ENCODE measurements around the gene GARS1. TPM values are rescaled to one million over a fixed set of nuclear protein-coding genes. Genes with fewer than 3 reads are reported as not detected.

The GARS1 gene
- polyA plus RNA-seq, 3 donors: 46.0 to 68.4 (median 48.6) TPM

DNA sequence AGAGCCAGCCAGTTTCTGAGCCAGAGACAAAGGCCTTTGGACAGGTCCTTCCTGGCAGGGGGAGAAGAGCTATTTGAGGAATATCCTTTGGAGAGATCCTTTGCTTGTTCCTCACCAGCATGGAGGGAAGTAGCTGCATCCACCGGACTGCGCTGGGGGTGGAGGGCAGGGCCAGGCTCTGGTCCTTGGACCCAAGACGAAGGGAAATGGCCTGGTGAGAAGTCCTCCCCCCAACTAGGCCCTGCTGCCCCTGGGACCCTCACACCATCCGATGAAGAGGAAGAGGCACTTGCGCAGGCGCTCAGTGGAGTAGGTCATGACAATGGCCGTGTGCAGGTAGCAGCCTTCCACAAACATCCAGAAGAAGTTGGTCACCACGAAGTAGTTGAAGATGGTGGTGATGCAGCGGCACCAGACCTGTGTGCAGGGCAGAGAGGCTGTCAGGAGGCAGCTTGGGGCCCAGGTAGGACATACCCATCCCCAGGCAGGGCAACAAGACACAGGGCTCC, 67.8 kb downstream of the GARS1 start:
- H3K9me3 ChIP-seq (replicated peaks in 1 of 2; ENCODE audit: control insufficient read depth in 1 of 2, insufficient read depth in 1 of 2, low read length in 2 of 2): no peaks in the 10 kb centered on the region
- peaks cover 0 to 4% (median 0%) of the 10 kb centered on the region in 7 donors for H3K9me3 Mint-ChIP-seq
- no peak overlapping the region for H2AFZ ChIP-seq (ENCODE audit: insufficient read depth, low read depth, low read length, poor library complexity, severe bottlenecking)
- H3K4me1 Mint-ChIP-seq: peaks cover 9% of the 10 kb centered on the region
- no peak overlapping the region for H3K27ac Mint-ChIP-seq
- no peaks in the 10 kb centered on the region for H3K27me3 ChIP-seq (ENCODE audit: control insufficient read depth in 2 of 2, insufficient read depth in 2 of 2, low read length in 2 of 2)
- H3K4me3 Mint-ChIP-seq: no peak overlapping the region
- H4K20me1 ChIP-seq (ENCODE audit: insufficient read depth, low read length): no peaks in the 10 kb centered on the region
- no peak overlapping the region for H3K4me3 ChIP-seq (replicated peaks in 1 of 3; ENCODE audit: low read depth in 2 of 3, low read length in 3 of 3)
- no peak for TF ChIP-seq CTCF (IDR thresholded peaks at IDR 0.05)
- no peaks in the 10 kb centered on the region for H3K79me2 ChIP-seq (ENCODE audit: insufficient read depth, low read length)
- 95% methylated on average over 6 of the region's 9 CpGs for WGBS (ENCODE audit: insufficient coverage)
- H3K27ac ChIP-seq (ENCODE audit: low read depth in 1 of 2, low read length in 2 of 2): no peak overlapping the region
- no peak for DNase-seq
- intact Hi-C loops (cut with micrococcal nuclease): no loop called here
- no peak overlapping the region for H3K9ac ChIP-seq (ENCODE audit: insufficient read depth, low read length, poor library complexity, severe bottlenecking)
- H3K4me1 ChIP-seq (ENCODE audit: control insufficient read depth in 1 of 2, insufficient read depth in 2 of 2, low read length in 2 of 2): no peaks in the 10 kb centered on the region
- H3K36me3 ChIP-seq (replicated peaks in 1 of 2; ENCODE audit: control insufficient read depth in 1 of 2, insufficient read depth in 2 of 2, low read length in 2 of 2): no peaks in the 10 kb centered on the region
- H3K27me3 Mint-ChIP-seq (ENCODE audit: low read depth in 3 of 3): peaks cover 2 to 9% (median 3%) of the 10 kb centered on the region in 3 donors
- H3K36me3 Mint-ChIP-seq: no peaks in the 10 kb centered on the region
- no peak overlapping the region for H3K4me2 ChIP-seq (replicated peaks; ENCODE audit: extremely low read depth, low read length, poor library complexity, severe bottlenecking)

DNA sequence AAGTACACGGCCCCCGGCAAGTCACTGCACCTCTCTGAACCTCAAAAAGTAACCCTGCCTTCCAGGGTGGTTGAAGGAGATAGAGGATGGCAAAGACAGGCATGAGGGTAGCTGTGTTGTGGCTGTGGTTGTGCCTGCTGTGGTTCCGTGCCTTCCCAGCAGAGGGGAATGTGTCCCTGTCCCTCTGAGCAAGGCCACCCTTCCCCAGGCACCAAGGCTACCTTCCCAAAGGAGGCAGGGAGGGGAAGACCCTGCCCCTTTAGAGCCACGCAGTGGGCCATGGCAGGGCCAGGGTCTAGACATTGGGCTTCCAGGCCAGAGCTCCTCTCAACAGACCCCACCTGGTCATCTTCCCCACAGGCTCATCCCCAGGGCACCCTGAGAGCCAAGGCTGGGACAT, 68.7 kb downstream of the GARS1 start:
- no peak for DNase-seq
- Histone ChIP-seq H3K27me3 (ENCODE audit: control insufficient read depth in 2 of 2, insufficient read depth in 2 of 2, low read length in 2 of 2) (no peaks in the 10 kb centered on the region), H3K4me3 (replicated peaks in 1 of 3; ENCODE audit: low read depth in 2 of 3, low read length in 3 of 3) (no peak overlapping the region), H3K4me2 (replicated peaks; ENCODE audit: extremely low read depth, low read length, poor library complexity, severe bottlenecking) (no peak overlapping the region), H2AFZ (ENCODE audit: insufficient read depth, low read depth, low read length, poor library complexity, severe bottlenecking) (no peak overlapping the region), H3K79me2 (ENCODE audit: insufficient read depth, low read length) (no peaks in the 10 kb centered on the region), H3K9me3 (replicated peaks in 1 of 2; ENCODE audit: control insufficient read depth in 1 of 2, insufficient read depth in 1 of 2, low read length in 2 of 2) (no peaks in the 10 kb centered on the region), H3K36me3 (replicated peaks in 1 of 2; ENCODE audit: control insufficient read depth in 1 of 2, insufficient read depth in 2 of 2, low read length in 2 of 2) (no peaks in the 10 kb centered on the region), H3K4me1 (ENCODE audit: control insufficient read depth in 1 of 2, insufficient read depth in 2 of 2, low read length in 2 of 2) (no peaks in the 10 kb centered on the region), H4K20me1 (ENCODE audit: insufficient read depth, low read length) (no peaks in the 10 kb centered on the region), H3K9ac (ENCODE audit: insufficient read depth, low read length, poor library complexity, severe bottlenecking) (no peak overlapping the region), H3K27ac (ENCODE audit: low read depth in 1 of 2, low read length in 2 of 2) (no peak overlapping the region)
- Mint-ChIP-seq H3K27me3 (ENCODE audit: low read depth in 3 of 3) (peaks cover 2 to 9% (median 3%) of the 10 kb centered on the region in 3 donors), H3K36me3 (no peaks in the 10 kb centered on the region), H3K9me3 (peaks cover 0 to 4% (median 0%) of the 10 kb centered on the region in 7 donors), H3K4me1 (peaks cover 5% of the 10 kb centered on the region), H3K4me3 (no peak overlapping the region), H3K27ac (no peak overlapping the region)
- no peak for TF ChIP-seq CTCF (IDR thresholded peaks at IDR 0.05)
- 83% methylated on average over 1 of the region's 4 CpGs for WGBS (ENCODE audit: insufficient coverage)
- intact Hi-C loops (cut with micrococcal nuclease): no loop called here

All from CD14-positive monocyte (primary cell).